ENCODE results near the gene ADAMTS2. TPM values are rescaled to one million over a fixed set of nuclear protein-coding genes. Genes with fewer than 3 reads are reported as not detected.

ADAMTS2 gene
- total and polyA plus RNA-seq, 2 donors (not counting 3 experiments of a cell fraction or from before 2014, with no cell fraction given), result not detected

DNA sequence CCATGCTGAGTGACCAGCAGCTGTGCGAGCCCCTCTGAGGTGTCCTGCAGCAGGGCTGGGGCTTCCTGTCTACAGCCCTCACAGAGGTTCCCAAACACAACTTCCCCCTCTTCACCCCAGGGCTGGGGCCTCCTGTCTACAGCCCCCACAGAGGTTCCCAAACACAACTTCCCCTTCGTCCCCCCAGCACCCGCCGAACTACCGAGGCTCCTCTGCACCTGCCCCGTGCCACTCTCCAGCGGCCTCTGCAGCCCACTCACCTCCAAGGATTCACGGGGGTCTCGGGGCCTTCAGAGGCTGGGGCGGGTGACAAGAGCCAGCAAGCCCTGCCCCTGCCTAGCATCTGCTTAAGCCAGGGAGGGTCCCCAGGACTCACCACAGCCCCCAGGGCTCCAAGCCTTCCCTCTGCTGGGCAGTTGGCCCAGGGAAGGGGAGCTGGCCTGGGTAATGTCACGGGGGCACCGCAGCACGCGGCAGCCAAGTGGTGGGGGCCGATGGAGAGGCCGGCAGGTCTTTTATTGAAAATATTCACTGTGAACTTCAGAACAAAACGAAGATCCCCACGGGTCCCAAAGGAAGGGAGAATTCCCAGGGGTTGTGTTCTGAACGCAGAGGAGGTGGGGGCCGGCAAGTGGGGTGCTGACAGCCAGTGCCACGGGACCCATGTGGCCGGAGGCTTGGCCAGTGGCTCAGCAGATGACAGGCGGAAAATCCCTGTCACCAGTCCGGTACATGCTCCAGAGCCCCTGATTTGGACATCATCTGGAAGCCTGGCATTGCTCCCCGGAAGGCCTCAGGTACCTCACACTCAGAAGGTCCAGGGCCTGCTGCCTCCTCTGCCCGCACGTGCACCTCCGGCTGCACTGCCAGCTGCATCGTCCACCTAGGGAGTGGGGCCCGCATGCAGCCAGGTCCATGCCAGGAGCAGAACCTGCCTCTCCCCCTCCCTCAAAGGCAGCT, 125.3 kb downstream of the ADAMTS2 start:
- Histone ChIP-seq H3K4me2 (ENCODE audit: insufficient read depth, low read length) (no peak overlapping the region), H3K9ac (replicated peaks; ENCODE audit: extremely low read depth, insufficient read depth, low read length) (no peak overlapping the region), H3K36me3 (ENCODE audit: control insufficient read depth in 2 of 2, extremely low read depth in 1 of 2, insufficient read depth in 2 of 2, low read length in 2 of 2) (no peaks in the 10 kb centered on the region), H4K20me1 (replicated peaks; ENCODE audit: control insufficient read depth, extremely low read depth, insufficient read depth, low read length) (no peaks in the 10 kb centered on the region), H3K9me1 (replicated peaks; ENCODE audit: control insufficient read depth, extremely low read depth, insufficient read depth, low read length) (no peaks in the 10 kb centered on the region), H3K27ac (ENCODE audit: insufficient read depth, low read depth, low read length) (no peak overlapping the region), H3K4me3 (replicated peaks in 1 of 3; ENCODE audit: insufficient read depth in 1 of 3, low read depth in 1 of 3, low read length in 3 of 3) (no peak overlapping the region), H3K27me3 (ENCODE audit: control insufficient read depth in 2 of 2, insufficient read depth in 2 of 2, low read length in 2 of 2) (no peaks in the 10 kb centered on the region), H3K9me3 (replicated peaks; ENCODE audit: control insufficient read depth, insufficient read depth, low read length) (peaks cover 5% of the 10 kb centered on the region), H3K79me2 (ENCODE audit: control insufficient read depth, insufficient read depth, low read length) (no peaks in the 10 kb centered on the region), H3K4me1 (ENCODE audit: control insufficient read depth, extremely low read depth, insufficient read depth, low read length) (no peaks in the 10 kb centered on the region), H2AFZ (ENCODE audit: low read depth, low read length) (no peak overlapping the region)
- FAIRE-seq, result no peak
- no TSS peak for BruUV-seq (replicated peaks)
- no peak for DNase-seq (ENCODE audit: low read depth, low spot score)
- CTCF ChIA-PET, result no interaction called here
- TF ChIP-seq, protein P1, sequence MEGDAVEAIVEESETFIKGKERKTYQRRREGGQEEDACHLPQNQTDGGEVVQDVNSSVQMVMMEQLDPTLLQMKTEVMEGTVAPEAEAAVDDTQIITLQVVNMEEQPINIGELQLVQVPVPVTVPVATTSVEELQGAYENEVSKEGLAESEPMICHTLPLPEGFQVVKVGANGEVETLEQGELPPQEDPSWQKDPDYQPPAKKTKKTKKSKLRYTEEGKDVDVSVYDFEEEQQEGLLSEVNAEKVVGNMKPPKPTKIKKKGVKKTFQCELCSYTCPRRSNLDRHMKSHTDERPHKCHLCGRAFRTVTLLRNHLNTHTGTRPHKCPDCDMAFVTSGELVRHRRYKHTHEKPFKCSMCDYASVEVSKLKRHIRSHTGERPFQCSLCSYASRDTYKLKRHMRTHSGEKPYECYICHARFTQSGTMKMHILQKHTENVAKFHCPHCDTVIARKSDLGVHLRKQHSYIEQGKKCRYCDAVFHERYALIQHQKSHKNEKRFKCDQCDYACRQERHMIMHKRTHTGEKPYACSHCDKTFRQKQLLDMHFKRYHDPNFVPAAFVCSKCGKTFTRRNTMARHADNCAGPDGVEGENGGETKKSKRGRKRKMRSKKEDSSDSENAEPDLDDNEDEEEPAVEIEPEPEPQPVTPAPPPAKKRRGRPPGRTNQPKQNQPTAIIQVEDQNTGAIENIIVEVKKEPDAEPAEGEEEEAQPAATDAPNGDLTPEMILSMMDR (IDR thresholded peaks at IDR 0.05; ENCODE audit: extremely low read depth in 1 of 2, insufficient read depth in 1 of 2, low read depth in 1 of 2, low read length in 2 of 2), result no peak
- TF ChIP-seq, protein P2, sequence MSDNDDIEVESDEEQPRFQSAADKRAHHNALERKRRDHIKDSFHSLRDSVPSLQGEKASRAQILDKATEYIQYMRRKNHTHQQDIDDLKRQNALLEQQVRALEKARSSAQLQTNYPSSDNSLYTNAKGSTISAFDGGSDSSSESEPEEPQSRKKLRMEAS (IDR thresholded peaks at IDR 0.05; ENCODE audit: insufficient read depth, insufficient read length), result no peak
- no peak for TF ChIP-seq POLR2AphosphoS5 (IDR thresholded peaks at IDR 0.05; ENCODE audit: insufficient read depth, low read depth, low read length)
- TF ChIP-seq EZH2 (IDR thresholded peaks at IDR 0.05; ENCODE audit: borderline replicate concordance, low read depth, low read length, severe bottlenecking), result no peak
- TF ChIP-seq FOS (IDR thresholded peaks at IDR 0.05; ENCODE audit: borderline replicate concordance, insufficient read depth, low read length), result no peak
- no peak for TF ChIP-seq GATA2 (IDR thresholded peaks at IDR 0.05; ENCODE audit: insufficient read depth, insufficient read length, low read depth, low read length)
- no peak for TF ChIP-seq POLR2A (IDR thresholded peaks at IDR 0.05; ENCODE audit: low read depth, low read length)
- TF ChIP-seq JUN (IDR thresholded peaks at IDR 0.05; ENCODE audit: borderline replicate concordance, insufficient read depth, insufficient read length, low read depth), result no peak
- TF ChIP-seq MYC (IDR thresholded peaks at IDR 0.05; ENCODE audit: low read depth, low read length), result no peak
- dilution Hi-C loops (cut with MboI; ENCODE audit: extremely low pct_ligation_motif_present, low sequenced_read_pairs), result no loop called here
- POLR2A ChIA-PET, result no interaction called here
- intact Hi-C loops (cut with micrococcal nuclease), result no loop called here
